ENCODE results near the gene ABCF2.

Gene ABCF2

GRCh38 chr7:151226875-151227782 lies at the start of gene ABCF2:
TSS of gene ABCF2 (minus strand) at chr7:151227205. CDS start at chr7:151226458, 747 bp downstream.
- TF ChIP-seq GATA3 (IDR thresholded peaks at IDR 0.05; ENCODE audit: low read depth, low read length) (no peak), GATA2 (IDR thresholded peaks at IDR 0.05; ENCODE audit: low read depth, low read length) (peak; percentile 63)

- no peak for TF ChIP-seq GATA2 (IDR thresholded peaks at IDR 0.05; ENCODE audit: low read depth, low read length)
- TF ChIP-seq GATA3 (IDR thresholded peaks at IDR 0.05; ENCODE audit: low read depth, low read length), result no peak
These were observed 49.0 kb upstream of the ABCF2 start for GRCh38 chr7:151275813-151276577.

GRCh38 chr7:151274936-151275812 lies 48.2 kb upstream of the ABCF2 start:
- TF ChIP-seq GATA3 (IDR thresholded peaks at IDR 0.05; ENCODE audit: low read depth, low read length) (no peak), GATA2 (IDR thresholded peaks at IDR 0.05; ENCODE audit: low read depth, low read length) (no peak)

- TF ChIP-seq GATA2 (IDR thresholded peaks at IDR 0.05; ENCODE audit: low read depth, low read length), result no peak
- TF ChIP-seq GATA3 (IDR thresholded peaks at IDR 0.05; ENCODE audit: low read depth, low read length), result no peak
These were observed 47.4 kb upstream of the ABCF2 start for GRCh38 chr7:151274396-151274795.

GRCh38 chr7:151273651-151274390 lies 46.8 kb upstream of the ABCF2 start:
- no peak for TF ChIP-seq GATA3 (IDR thresholded peaks at IDR 0.05; ENCODE audit: low read depth, low read length)
- TF ChIP-seq GATA2 (IDR thresholded peaks at IDR 0.05; ENCODE audit: low read depth, low read length), result no peak

GRCh38 chr7:151272877-151273276 lies 45.9 kb upstream of the ABCF2 start:
- no peak for TF ChIP-seq GATA3 (IDR thresholded peaks at IDR 0.05; ENCODE audit: low read depth, low read length)
- TF ChIP-seq GATA2 (IDR thresholded peaks at IDR 0.05; ENCODE audit: low read depth, low read length), result no peak

GRCh38 chr7:151272405-151272804 lies 45.4 kb upstream of the ABCF2 start:
- TF ChIP-seq GATA2 (IDR thresholded peaks at IDR 0.05; ENCODE audit: low read depth, low read length), result no peak
- TF ChIP-seq GATA3 (IDR thresholded peaks at IDR 0.05; ENCODE audit: low read depth, low read length), result no peak

GRCh38 chr7:151271699-151272355 lies 44.8 kb upstream of the ABCF2 start:
- TF ChIP-seq GATA3 (IDR thresholded peaks at IDR 0.05; ENCODE audit: low read depth, low read length) (no peak), GATA2 (IDR thresholded peaks at IDR 0.05; ENCODE audit: low read depth, low read length) (no peak)

- no peak for TF ChIP-seq GATA3 (IDR thresholded peaks at IDR 0.05; ENCODE audit: low read depth, low read length)
- no peak for TF ChIP-seq GATA2 (IDR thresholded peaks at IDR 0.05; ENCODE audit: low read depth, low read length)
These were observed 42.5 kb upstream of the ABCF2 start for GRCh38 chr7:151269511-151269910.

- TF ChIP-seq GATA2 (IDR thresholded peaks at IDR 0.05; ENCODE audit: low read depth, low read length) (no peak), GATA3 (IDR thresholded peaks at IDR 0.05; ENCODE audit: low read depth, low read length) (no peak)
These were observed 38.4 kb upstream of the ABCF2 start for GRCh38 chr7:151265351-151265931.

- TF ChIP-seq GATA2 (IDR thresholded peaks at IDR 0.05; ENCODE audit: low read depth, low read length) (no peak), GATA3 (IDR thresholded peaks at IDR 0.05; ENCODE audit: low read depth, low read length) (no peak)
These were observed 37.6 kb upstream of the ABCF2 start for GRCh38 chr7:151264615-151265014.

GRCh38 chr7:151261529-151261928 lies 34.5 kb upstream of the ABCF2 start:
- TF ChIP-seq GATA2 (IDR thresholded peaks at IDR 0.05; ENCODE audit: low read depth, low read length) (peak; percentile 77), GATA3 (IDR thresholded peaks at IDR 0.05; ENCODE audit: low read depth, low read length) (no peak)

Measured in SH-SY5Y (cell line).